ENCODE measurements around the gene TCERG1L. TPM values are rescaled to one million over a fixed set of nuclear protein-coding genes. Genes with fewer than 3 reads are reported as not detected.

TCERG1L gene
- total and polyA plus RNA-seq, 2 experiments from 2014 or later = not detected

DNA sequence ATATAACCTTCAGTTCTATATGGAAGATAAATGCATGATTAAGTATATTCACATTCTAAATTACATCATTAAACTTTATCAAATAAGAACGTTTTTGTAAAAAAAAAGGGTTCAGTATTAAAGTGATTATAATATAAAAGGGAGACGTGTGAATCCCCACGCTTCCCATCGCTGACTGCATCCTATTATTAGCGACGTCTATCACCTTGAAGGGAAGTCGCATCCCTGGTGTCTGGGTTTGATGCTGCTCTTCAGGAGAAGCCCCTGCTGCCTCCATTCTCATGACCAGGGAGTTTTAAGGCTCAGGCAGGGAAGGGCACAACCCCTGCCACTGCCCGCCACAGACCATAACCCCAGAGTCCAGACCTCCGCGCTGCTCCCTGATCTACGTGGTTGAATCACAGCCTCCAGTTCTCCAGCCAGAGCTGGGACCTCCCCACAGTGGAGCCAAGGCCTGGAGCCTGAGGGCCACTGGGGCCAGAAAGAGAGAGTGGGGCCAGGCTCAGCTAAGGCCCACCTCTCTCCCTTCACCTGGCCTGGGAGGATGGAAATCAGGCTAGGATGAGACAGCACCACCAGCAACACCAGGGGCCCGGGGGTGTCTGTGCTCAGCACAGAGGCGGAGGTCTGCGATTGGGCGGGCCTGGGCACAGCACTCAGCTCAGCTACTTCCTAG is 130.6 kb downstream of the TCERG1L start:
- Histone ChIP-seq H3K9ac (no peak overlapping the region), H3K4me2 (ENCODE audit: unreplicated experiment) (no peak overlapping the region), H3F3A (ENCODE audit: insufficient read depth) (peaks cover 5% of the 10 kb centered on the region; the same call in 1 of the 2 replicates), H3K36me3 (ENCODE audit: low read depth) (no peaks in the 10 kb centered on the region), H3K27ac (no peak overlapping the region), H3K9me2 (ENCODE audit: insufficient read depth) (no peaks in the 10 kb centered on the region), H4K20me1 (ENCODE audit: insufficient read depth) (no peaks in the 10 kb centered on the region), H3K9me3 (ENCODE audit: low read depth) (peaks cover 3% of the 10 kb centered on the region), H2AFZ (no peak overlapping the region), H3K27me3 (replicated peaks; ENCODE audit: insufficient read depth) (no peaks in the 10 kb centered on the region), H3K4me1 (ENCODE audit: insufficient read depth) (no peaks in the 10 kb centered on the region), H3K79me2 (ENCODE audit: insufficient read depth) (no peaks in the 10 kb centered on the region), H3K4me3 (no peak overlapping the region)
- in situ Hi-C loops (cut with MboI) = no loop called here
- DNase-seq = no peak
- no peak for TF ChIP-seq EZH2 (IDR thresholded peaks at IDR 0.05; ENCODE audit: insufficient read depth, poor library complexity, severe bottlenecking)
- TF ChIP-seq EZH2phosphoT487 (IDR thresholded peaks at IDR 0.05; ENCODE audit: insufficient read depth, low read depth) = no peak
- WGBS, 2 experiments (ENCODE audit: low coverage in 1 of 2, low lambda C conversion rate in 2 of 2, missing lambda C conversion rate in 2 of 2) = 52 to 59% methylated on average over 15 of the region's 15 CpGs

DNA sequence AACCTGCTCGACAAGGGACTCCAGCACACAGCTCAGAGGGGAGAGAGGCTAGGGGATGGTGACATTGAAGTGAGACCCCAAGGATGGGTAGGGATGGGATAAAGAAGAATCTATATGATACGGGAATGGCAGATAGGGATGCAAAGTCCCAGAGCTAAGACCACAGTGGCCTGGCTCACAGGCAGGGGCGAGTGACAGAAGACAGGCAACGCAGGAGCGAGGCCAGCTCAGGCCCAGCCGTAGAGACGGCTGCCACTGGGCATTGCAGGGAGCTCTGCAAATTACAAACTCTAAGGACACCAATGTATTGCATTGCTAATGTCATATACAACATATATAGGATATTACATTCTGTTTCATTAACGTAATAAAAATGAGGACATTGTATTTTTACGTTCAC is 131.4 kb downstream of the TCERG1L start:
- Histone ChIP-seq H3K79me2 (ENCODE audit: insufficient read depth) (no peaks in the 10 kb centered on the region), H3K4me2 (ENCODE audit: unreplicated experiment) (no peak overlapping the region), H3K4me1 (ENCODE audit: insufficient read depth) (no peaks in the 10 kb centered on the region), H3K9me3 (ENCODE audit: low read depth) (no peaks in the 10 kb centered on the region), H3F3A (ENCODE audit: insufficient read depth) (peaks cover 5% of the 10 kb centered on the region; the same call in 1 of the 2 replicates), H3K36me3 (ENCODE audit: low read depth) (no peaks in the 10 kb centered on the region), H3K4me3 (no peak overlapping the region), H4K20me1 (ENCODE audit: insufficient read depth) (no peaks in the 10 kb centered on the region), H2AFZ (no peak overlapping the region), H3K27ac (no peak overlapping the region), H3K9me2 (ENCODE audit: insufficient read depth) (no peaks in the 10 kb centered on the region), H3K9ac (no peak overlapping the region), H3K27me3 (replicated peaks; ENCODE audit: insufficient read depth) (no peaks in the 10 kb centered on the region)
- TF ChIP-seq EZH2 (IDR thresholded peaks at IDR 0.05; ENCODE audit: insufficient read depth, poor library complexity, severe bottlenecking) = no peak
- TF ChIP-seq EZH2phosphoT487 (IDR thresholded peaks at IDR 0.05; ENCODE audit: insufficient read depth, low read depth) = no peak
- WGBS, 2 experiments (ENCODE audit: low coverage in 1 of 2, low lambda C conversion rate in 2 of 2, missing lambda C conversion rate in 2 of 2) = 39 to 45% methylated on average over 9 of the region's 9 CpGs
- DNase-seq = no peak
- in situ Hi-C loops (cut with MboI) = no loop called here

GRCh38 chr10:131179361-131179760 is 132.2 kb downstream of the TCERG1L start:
- H3K79me2 ChIP-seq (ENCODE audit: insufficient read depth) = no peaks in the 10 kb centered on the region
- H4K20me1 ChIP-seq (ENCODE audit: insufficient read depth) = no peaks in the 10 kb centered on the region
- no peak for DNase-seq
- peaks cover 5% of the 10 kb centered on the region; the same call in 1 of the 2 replicates for H3F3A ChIP-seq (ENCODE audit: insufficient read depth)
- no peak overlapping the region for H3K9ac ChIP-seq
- H2AFZ ChIP-seq = no peak overlapping the region
- H3K4me1 ChIP-seq (ENCODE audit: insufficient read depth) = no peaks in the 10 kb centered on the region
- no peaks in the 10 kb centered on the region for H3K27me3 ChIP-seq (replicated peaks; ENCODE audit: insufficient read depth)
- no peak overlapping the region for H3K4me3 ChIP-seq
- H3K9me2 ChIP-seq (ENCODE audit: insufficient read depth) = no peaks in the 10 kb centered on the region
- H3K36me3 ChIP-seq (ENCODE audit: low read depth) = no peaks in the 10 kb centered on the region
- no peak overlapping the region for H3K27ac ChIP-seq
- H3K9me3 ChIP-seq (ENCODE audit: low read depth) = no peaks in the 10 kb centered on the region
- no peak overlapping the region for H3K4me2 ChIP-seq (ENCODE audit: unreplicated experiment)
- TF ChIP-seq EZH2 (IDR thresholded peaks at IDR 0.05; ENCODE audit: insufficient read depth, poor library complexity, severe bottlenecking) (no peak), EZH2phosphoT487 (IDR thresholded peaks at IDR 0.05; ENCODE audit: insufficient read depth, low read depth) (no peak)
- WGBS, 2 experiments (ENCODE audit: low coverage in 1 of 2, low lambda C conversion rate in 2 of 2, missing lambda C conversion rate in 2 of 2) = 22 to 25% methylated on average over 10 of the region's 10 CpGs
- in situ Hi-C loops (cut with MboI) = no loop called here

GRCh38 chr10:131178521-131179331 is 132.8 kb downstream of the TCERG1L start:
- peaks cover 5% of the 10 kb centered on the region; the same call in 1 of the 2 replicates for H3F3A ChIP-seq (ENCODE audit: insufficient read depth)
- no peaks in the 10 kb centered on the region for H3K27me3 ChIP-seq (replicated peaks; ENCODE audit: insufficient read depth)
- H3K27ac ChIP-seq = no peak overlapping the region
- no peak for TF ChIP-seq EZH2phosphoT487 (IDR thresholded peaks at IDR 0.05; ENCODE audit: insufficient read depth, low read depth)
- no peak for TF ChIP-seq EZH2 (IDR thresholded peaks at IDR 0.05; ENCODE audit: insufficient read depth, poor library complexity, severe bottlenecking)
- H4K20me1 ChIP-seq (ENCODE audit: insufficient read depth) = no peaks in the 10 kb centered on the region
- in situ Hi-C loops (cut with MboI) = no loop called here
- no peak overlapping the region for H3K9ac ChIP-seq
- no peak overlapping the region for H2AFZ ChIP-seq
- WGBS, 2 experiments (ENCODE audit: low coverage in 1 of 2, low lambda C conversion rate in 2 of 2, missing lambda C conversion rate in 2 of 2) = 10 to 15% methylated on average over 28 to 29 of the region's 29 CpGs
- no peaks in the 10 kb centered on the region for H3K9me2 ChIP-seq (ENCODE audit: insufficient read depth)
- H3K9me3 ChIP-seq (ENCODE audit: low read depth) = no peaks in the 10 kb centered on the region
- H3K4me3 ChIP-seq = no peak overlapping the region
- no peak for DNase-seq
- H3K4me1 ChIP-seq (ENCODE audit: insufficient read depth) = no peaks in the 10 kb centered on the region
- H3K36me3 ChIP-seq (ENCODE audit: low read depth) = no peaks in the 10 kb centered on the region
- H3K4me2 ChIP-seq (ENCODE audit: unreplicated experiment) = no peak overlapping the region
- no peaks in the 10 kb centered on the region for H3K79me2 ChIP-seq (ENCODE audit: insufficient read depth)
